Stimulated activated CD8-positive, alpha-beta memory T cell treated with anti-CD3 and anti-CD28 coated beads, Interleukin-2, amount 100 ng/mL, for 48 hours (primary cell): ENCODE measurements around the gene BMP10.
A peak's percentile ranks its signal among the peaks of the same experiment; 100 is the strongest.

Experiments used
- DNase-seq, 2 donors: peaks; one replicate each; pipeline ENCODE4 v3.0.0-alpha.2; 2020; ENCODE audit warnings: low read depth in 2 of 2

Gene BMP10

DNA sequence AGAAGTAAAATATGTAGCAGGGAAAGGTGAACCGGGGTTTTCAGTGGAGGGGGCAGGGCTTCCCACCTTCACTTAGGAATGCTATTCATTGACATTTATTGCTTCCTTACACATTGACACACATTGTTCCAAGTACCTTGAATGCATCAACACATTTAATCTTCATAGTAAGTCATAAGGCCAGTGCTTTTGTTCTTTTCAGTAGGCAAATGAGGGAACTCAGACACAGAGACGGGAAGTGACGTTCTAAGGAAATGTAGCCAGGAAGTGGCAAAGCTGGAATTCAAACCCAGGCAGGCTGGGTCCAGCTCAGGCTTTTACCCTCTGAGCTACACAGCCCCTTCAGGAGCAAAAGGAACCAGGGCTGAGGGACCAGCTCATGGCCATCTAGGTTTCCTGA lies 20.7 kb downstream of the BMP10 start:
- DNase-seq = no peak

DNA sequence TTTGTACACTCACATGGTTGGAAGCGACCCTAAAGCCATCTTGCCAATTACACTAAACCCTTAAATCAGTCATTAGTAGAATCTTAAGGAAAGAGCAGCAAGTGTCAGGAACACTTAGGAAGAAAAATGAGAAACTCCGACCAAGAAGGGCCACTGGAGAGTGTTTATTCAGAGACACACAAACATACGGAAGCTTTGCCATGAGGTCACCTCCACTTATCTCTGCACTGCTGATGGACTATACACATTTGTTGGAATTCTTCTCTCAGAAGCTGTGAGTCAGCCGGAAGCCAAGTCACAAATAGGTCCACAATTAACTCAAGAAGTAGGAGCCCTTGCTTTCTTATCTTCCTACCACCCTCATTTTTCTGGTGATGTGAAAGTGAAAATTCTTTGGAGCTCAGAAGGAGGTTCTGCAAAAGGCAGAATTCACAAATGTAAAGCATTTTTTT lies 21.6 kb downstream of the BMP10 start:
- DNase-seq = no peak

GRCh38 chr2:68847751-68848150 lies 23.4 kb downstream of the BMP10 start:
- DNase-seq = no peak

DNA sequence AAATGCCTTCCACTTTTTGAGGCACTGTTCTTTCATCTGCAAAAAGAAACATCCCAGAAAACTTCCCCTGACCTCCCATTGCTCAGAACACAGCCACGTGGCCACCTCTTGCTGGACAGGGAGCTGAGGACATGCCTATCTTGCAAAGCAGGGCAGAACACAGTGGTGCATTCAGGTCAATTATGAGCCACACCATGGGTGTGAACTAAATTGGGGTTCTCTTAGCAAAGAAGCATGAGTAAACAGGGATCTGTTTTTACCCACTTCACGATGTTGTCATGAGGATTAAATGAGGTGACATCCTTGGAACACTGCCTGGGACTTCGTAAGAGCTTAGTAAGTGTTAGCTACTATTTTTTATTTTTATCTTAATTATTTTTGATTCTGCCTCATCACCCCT lies 25.1 kb downstream of the BMP10 start:
- DNase-seq = no peak

DNA sequence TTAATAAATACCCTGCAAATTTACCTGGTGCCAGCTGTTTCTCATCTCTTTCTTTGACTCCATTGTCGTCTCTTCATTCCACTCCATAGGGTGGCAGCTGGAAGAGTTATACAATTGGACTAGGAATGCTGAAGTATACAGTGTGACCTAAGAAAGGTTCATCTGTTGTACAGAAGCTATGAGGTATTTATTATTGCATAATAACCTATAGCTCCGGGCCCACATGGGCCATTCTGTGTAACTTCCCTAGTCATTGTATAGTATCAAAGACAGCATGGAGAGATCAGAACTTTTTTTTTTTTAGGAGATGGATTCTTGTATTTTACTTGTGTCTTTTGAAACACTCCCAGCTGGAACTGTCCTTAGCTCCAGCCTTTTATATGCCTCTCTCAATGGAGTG lies 26.2 kb downstream of the BMP10 start:
- DNase-seq = no peak

- peak in 1 of 2 donors; percentile 28 for DNase-seq
Measured at GRCh38 chr2:68839260-68839833, 31.9 kb downstream of the BMP10 start.

GRCh38 chr2:68838641-68839040 lies 32.6 kb downstream of the BMP10 start:
- no peak for DNase-seq

- DNase-seq = no peak
Measured at GRCh38 chr2:68837861-68838341, 33.3 kb downstream of the BMP10 start.

DNA sequence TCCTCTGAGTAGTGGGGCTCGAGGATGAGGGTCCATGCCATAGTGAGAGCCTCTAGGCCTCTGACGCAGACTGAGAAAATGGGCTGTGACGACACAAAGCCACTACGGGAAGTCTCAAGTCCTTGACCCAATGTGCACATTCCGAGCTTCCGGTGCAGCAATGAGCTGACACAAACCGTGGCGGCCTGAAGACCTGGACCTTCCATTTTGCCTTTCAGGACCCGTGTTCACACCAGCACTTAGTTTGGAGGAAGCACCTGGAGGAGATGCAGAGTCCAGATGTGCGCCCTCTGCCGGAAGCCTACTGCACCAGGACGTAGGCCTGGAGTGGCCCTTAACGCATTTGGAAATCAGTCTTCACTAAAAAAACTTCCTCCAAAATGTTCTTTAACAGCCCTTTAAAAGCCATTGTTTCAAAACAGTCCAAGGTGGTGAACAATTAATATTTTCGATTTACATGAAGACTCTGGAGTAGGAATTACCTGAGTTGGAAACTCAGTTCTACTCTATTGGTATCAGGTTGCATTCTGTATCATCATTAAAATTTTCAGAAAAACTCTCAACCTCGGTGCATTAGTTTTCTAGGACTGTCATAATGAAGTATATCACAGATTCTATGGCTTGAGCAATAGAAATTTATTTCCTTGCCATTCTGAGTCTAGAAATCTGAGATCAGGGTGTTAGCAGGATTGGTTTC lies 33.9 kb downstream of the BMP10 start:
- DNase-seq = peak; percentile 45 to 50

- DNase-seq = no peak
Measured at GRCh38 chr2:68835621-68836020, 35.6 kb downstream of the BMP10 start.

DNA sequence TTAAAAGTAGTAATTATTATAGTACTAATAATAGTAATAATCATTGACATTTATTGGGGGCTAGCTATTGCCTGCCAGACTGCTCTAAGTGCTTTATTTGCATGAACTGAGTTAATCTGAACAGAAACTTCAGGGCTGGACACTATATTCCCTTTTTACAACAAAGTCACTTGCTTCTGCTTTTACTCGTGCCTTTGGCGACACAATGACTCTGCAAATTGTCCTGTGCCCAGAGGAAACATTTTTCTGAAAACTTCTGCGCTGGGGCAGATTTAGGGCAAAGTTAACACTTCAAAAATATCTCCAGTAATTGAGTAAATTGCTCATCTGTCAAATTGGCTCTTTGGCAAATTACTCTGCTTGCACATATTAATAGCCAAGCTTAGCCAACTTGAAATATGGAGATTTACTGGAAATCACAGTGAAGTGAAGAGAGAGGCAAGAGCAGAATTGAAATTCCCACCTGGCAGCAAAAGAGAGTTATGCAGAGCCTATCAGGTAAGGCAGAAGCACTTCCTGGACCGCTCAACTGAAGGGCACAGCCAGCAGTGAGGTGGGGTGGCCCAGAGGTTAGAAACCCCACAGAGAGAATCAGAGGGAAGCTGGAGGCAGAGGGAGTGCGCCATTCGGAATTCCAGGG lies 36.3 kb downstream of the BMP10 start:
- DNase-seq = no peak

- no peak for DNase-seq
Measured at GRCh38 chr2:68833162-68833561, 38.0 kb downstream of the BMP10 start.

- DNase-seq = peak; percentile 37 to 54
Measured at GRCh38 chr2:68832233-68832869, 38.8 kb downstream of the BMP10 start.

DNA sequence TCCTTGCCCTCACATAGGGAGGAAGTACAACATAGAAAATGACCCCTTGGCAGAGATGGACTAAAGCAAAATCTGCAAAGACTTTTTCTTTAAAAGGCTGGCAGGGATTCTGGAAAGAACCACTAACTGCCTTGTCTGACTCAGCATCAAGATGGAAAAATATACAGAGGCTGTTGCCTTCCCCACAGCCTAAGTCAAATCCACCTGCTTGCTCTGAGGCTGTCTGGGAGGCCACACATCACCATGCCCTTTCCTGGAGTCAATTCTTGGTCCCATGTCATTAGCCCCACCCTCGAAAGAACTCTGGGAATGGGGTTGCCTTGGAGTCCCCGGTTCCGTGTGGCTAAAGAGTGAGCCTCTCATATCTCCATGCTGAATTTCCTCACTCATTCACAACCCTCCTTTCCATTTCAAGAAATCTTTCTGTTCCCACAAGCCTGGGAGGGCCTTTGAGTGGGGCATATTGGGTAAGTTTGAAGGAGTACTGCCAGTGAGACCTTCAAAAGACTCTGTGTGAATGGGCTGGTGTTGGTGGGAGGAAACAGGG lies 39.4 kb downstream of the BMP10 start:
- DNase-seq = no peak

- DNase-seq = no peak
Measured at GRCh38 chr2:68829749-68830148, 41.4 kb downstream of the BMP10 start.

- peak; percentile 16 to 17 for DNase-seq
Measured at GRCh38 chr2:68828887-68829708, 42.1 kb downstream of the BMP10 start.

DNA sequence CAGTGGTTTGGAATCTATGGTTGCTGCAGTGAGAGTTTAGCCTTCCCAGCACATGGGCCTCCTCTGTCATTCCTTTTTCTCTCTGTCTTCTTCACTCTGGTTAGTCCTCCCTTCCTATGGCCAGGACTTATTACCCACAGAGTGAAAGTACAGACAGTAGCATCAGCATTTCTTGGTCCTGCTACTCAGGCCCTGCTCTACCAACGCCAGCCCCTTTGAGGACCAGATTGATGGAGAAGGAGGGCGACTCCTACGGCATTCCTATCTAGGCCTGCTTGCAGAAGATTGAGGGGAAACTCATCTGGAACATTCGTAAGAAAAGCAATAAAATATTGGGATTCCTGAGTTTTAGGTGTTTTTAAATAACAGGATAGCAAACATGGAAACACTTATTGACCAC lies 43.5 kb downstream of the BMP10 start:
- DNase-seq = no peak

GRCh38 chr2:68825866-68826265 lies 45.3 kb downstream of the BMP10 start:
- DNase-seq = no peak

- no peak for DNase-seq
Measured at GRCh38 chr2:68824831-68825230, 46.4 kb downstream of the BMP10 start.

DNA sequence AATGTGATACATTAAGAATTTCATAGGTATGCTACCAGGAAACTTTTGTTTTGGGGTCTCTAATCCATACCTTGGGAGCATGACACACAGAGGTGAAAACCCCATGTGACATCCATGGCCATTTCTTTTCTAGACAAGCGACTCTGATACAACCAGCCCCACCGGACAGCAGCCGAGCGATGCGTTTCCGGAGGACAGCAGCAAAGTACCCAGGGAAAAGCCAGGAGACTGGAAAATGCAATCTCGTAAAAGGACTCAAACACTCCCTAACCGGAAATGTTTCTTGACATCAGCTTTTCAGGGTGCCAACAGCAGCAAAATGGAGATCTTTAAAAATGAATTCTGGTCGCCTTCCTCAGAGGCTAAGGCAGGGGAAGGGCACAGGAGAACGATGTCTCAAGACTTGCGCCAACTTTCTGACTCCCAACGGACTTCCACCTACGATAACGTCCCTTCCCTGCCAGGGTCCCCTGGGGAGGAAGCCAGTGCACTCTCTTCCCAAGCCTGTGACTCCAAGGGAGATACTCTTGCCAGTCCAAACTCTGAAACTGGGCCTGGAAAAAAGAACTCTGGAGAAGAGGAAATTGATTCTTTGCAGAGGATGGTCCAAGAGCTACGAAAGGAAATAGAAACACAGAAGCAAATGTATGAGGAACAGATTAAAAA lies 48.9 kb downstream of the BMP10 start:
- no peak for DNase-seq

DNA sequence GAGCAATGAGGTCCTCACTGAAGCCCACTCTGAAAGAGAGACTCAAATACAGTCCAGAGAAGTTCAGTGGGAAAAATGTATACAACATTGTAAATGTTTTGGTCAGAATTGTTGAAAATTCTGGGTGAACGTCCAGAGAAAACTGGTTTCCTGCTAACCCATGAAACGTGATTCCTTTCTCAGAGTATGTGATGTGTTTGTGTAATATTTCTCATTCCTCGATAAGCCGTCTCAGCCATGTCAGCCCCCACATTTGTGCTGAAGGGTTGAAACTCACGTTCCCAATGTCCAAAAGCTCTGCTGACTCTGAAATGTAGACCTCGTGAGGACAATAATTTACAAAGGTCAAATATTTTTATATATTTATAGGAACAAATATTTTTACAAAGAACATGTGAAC lies 51.6 kb downstream of the BMP10 start:
- no peak for DNase-seq
